Spleen (tissue), 11 donors: ENCODE data around the gene CHST12. TPM values are rescaled to one million over a fixed set of nuclear protein-coding genes. Genes with fewer than 3 reads are reported as not detected.

Experiments used
- DNase-seq: peaks from one replicate; pipeline ENCODE4 v3.0.0-alpha.2; 2020
- H3K27ac ChIP-seq, 8 donors: fragments of 200-600 bp; sonication (generic) in 7 of 8; 1 replicate in 4 of 8; 2 replicates in 4 of 8; pipeline versions ENCODE4 v1.5.0 to v1.8.0; 2016 to 2021; ENCODE audit warnings: inconsistent platforms in 4 of 8, mild to moderate bottlenecking in 4 of 8, moderate library complexity in 1 of 8
- H3K27me3 ChIP-seq, 7 donors: fragments of 200-600 bp; sonication (generic) in 6 of 7; replicated peaks in 1 of 7; 1 replicate in 4 of 7; 2 replicates in 3 of 7; pipeline versions ENCODE4 v1.5.0 to v1.8.0; 2016 to 2021; ENCODE audit warnings: inconsistent platforms in 3 of 7, mild to moderate bottlenecking in 1 of 7
- H3K36me3 ChIP-seq, 6 donors: fragments of 200-600 bp; sonication (generic) in 5 of 6; 1 replicate in 4 of 6; 2 replicates in 2 of 6; pipeline versions ENCODE4 v1.5.0 to v1.8.0; 2016 to 2021; ENCODE audit warnings: inconsistent platforms in 2 of 6
- H3K4me1 ChIP-seq, 6 donors: fragments of 200-600 bp; sonication (generic) in 5 of 6; 1 replicate in 3 of 6; 2 replicates in 3 of 6; pipeline versions ENCODE4 v1.5.0 to v1.8.0; 2016 to 2021; ENCODE audit warnings: inconsistent platforms in 3 of 6
- H3K4me3 ChIP-seq, 8 donors: fragments of 200-600 bp; sonication (generic) in 7 of 8; 1 replicate in 4 of 8; 2 replicates in 4 of 8; pipeline versions ENCODE4 v1.5.0 to v1.8.0; 2016 to 2021; ENCODE audit warnings: inconsistent platforms in 4 of 8, mild to moderate bottlenecking in 4 of 8, moderate library complexity in 2 of 8
- H3K9me3 ChIP-seq, 8 donors: fragments of 200-600 bp; sonication (generic) in 7 of 8; 1 replicate in 4 of 8; 2 replicates in 4 of 8; pipeline versions ENCODE4 v1.5.0 to v1.8.0; 2016 to 2021; ENCODE audit warnings: inconsistent platforms in 4 of 8
- POLR2A ChIP-seq, 3 donors: fragments of 450-650 bp; IDR thresholded peaks; one replicate each; pipeline ENCODE4 v1.5.1; 2017; ENCODE audit warnings: antibody characterized with exemption in 3 of 3, mild to moderate bottlenecking in 1 of 3
- POLR2AphosphoS5 ChIP-seq, 3 donors: sonication (generic); formaldehyde crosslinking; IDR thresholded peaks; one replicate each; pipeline ENCODE4 v1.5.1; 2017; ENCODE audit warnings: antibody characterized with exemption in 3 of 3
- WGBS, 5 donors: extraction: QIAGEN DNeasy Blood & Tissue Kit in 3 of 5; methylation state at CpG; one replicate each; pipeline versions ENCODE4 v1.1.5 to v1.1.7; 2013 to 2018; 5-methylcytosine and 5-hydroxymethylcytosine counted together
- intact Hi-C: fragments of 100-400 bp; cut with DNase I; formaldehyde crosslinking; loops from one replicate; pipeline ENCODE4 v1.15.0; 2023; ENCODE audit warnings: low total_unique reads
- polyA plus RNA-seq, 3 donors: library from polyadenylated mRNA; stranded (reverse); fragments of 200-250 nt; gene quantifications; one replicate each; pipeline ENCODE4 v1.2.1, GENCODE V29; 2013
- total RNA-seq, 7 donors: library from RNA; depleted of rRNA in 3 of 7; stranded (reverse); fragments of >200 nt in 3 of 7; fragmentation: NEBNext Ultra II Directional in 4 of 7; extraction: Animal tissue kit (Norgen Biotek cat#: 25700) in 4 of 7; gene quantifications; one replicate each; pipeline versions ENCODE4 v1.1.0 to v1.2.1, GENCODE V29; 2016 to 2021
- TF ChIP-seq, protein P1 (sequence below), 11 experiments: fragments of 200-600 bp in 7 of 11; fragments of 450-650 bp in 4 of 11; sonication (generic) in 4 of 11; IDR thresholded peaks in 8 of 11; conservative IDR thresholded peaks in 3 of 11; 1 replicate in 7 of 11; 2 replicates in 4 of 11; pipeline versions ENCODE4 v1.4.0 to v1.8.0; 2016 to 2021; ENCODE audit warnings: antibody characterized with exemption in 11 of 11, inconsistent platforms in 4 of 11, mild to moderate bottlenecking in 1 of 11
- donor health status: healthy with polysubstance abuse.
- donor health status: DM: no; HTN: no; CAD: no; lungs with moderate emphysema.
- donor health status: DM: no; HTN: no; CAD: no.
- donor health status: Bipolar disorder and iron deficiency.
- donor health status: healthy.
- donor health status: DM: no; HTN: no; CAD: no.
- donor health status: DM: yes; HTN: yes; CAD: no.

CHST12 gene
- total and polyA plus RNA-seq, 10 donors, result 7.7 to 51.4 (median 31.6) TPM

DNA sequence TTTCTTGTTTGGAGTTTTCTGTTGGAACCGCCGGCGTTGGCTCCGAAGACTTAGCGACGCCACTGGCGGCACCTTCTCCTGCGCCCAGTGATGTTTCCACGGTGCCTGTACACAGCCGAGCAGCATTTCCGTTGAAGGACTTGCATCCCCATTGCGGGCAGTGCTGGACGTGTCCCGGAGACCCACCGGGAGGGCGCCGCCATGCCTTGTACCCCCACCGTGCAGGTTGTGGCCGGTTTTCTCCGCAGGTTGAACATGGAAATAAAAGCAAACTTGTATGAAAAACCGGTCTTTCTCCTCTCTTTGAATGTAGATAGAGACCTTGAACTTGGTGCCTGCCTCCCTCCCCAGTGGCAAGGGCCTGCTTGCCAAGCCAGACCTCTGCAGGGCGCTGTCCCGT lies 22.9 kb upstream of the CHST12 start:
- TF ChIP-seq POLR2A (IDR thresholded peaks at IDR 0.05), result no peak
- TF ChIP-seq, protein P1, sequence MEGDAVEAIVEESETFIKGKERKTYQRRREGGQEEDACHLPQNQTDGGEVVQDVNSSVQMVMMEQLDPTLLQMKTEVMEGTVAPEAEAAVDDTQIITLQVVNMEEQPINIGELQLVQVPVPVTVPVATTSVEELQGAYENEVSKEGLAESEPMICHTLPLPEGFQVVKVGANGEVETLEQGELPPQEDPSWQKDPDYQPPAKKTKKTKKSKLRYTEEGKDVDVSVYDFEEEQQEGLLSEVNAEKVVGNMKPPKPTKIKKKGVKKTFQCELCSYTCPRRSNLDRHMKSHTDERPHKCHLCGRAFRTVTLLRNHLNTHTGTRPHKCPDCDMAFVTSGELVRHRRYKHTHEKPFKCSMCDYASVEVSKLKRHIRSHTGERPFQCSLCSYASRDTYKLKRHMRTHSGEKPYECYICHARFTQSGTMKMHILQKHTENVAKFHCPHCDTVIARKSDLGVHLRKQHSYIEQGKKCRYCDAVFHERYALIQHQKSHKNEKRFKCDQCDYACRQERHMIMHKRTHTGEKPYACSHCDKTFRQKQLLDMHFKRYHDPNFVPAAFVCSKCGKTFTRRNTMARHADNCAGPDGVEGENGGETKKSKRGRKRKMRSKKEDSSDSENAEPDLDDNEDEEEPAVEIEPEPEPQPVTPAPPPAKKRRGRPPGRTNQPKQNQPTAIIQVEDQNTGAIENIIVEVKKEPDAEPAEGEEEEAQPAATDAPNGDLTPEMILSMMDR (IDR thresholded peaks at IDR 0.05 in 8 of 11, conservative IDR thresholded peaks at IDR 0.05 in 3 of 11), result no peak
- TF ChIP-seq POLR2AphosphoS5 (IDR thresholded peaks at IDR 0.05), result no peak
- Histone ChIP-seq H3K27me3 (no peaks in the 10 kb centered on the region), H3K9me3 (no peaks in the 10 kb centered on the region), H3K4me3 (no peak overlapping the region), H3K27ac (no peak overlapping the region), H3K4me1 (peaks cover 0 to 13% (median 7%) of the 10 kb centered on the region in 6 donors), H3K36me3 (peaks cover 4 to 92% (median 62%) of the 10 kb centered on the region in 6 donors)
- WGBS, 5 donors, result 94 to 97% (median 95%) methylated on average over 23 of the region's 23 CpGs
- intact Hi-C loops, result no loop called here
- no peak for DNase-seq

DNA sequence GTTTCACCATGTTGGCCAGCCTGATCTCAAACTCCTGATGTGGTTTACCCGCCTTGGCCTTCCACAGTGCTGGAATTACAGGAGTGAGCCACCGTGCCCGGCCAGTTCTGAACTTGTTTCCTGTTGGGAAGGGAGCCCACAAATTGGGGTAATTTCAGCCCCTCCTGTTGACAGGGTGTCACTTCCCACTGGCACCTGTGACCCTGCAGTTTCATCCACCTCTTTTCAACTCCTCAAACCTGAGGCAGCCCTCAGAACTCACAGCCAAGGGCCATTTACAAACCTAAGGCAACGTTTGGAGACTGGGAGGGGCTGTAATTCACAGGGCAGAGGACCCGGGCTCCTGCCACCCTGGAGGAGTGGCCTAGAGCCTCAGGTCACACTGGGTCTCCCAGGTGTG lies 22.2 kb upstream of the CHST12 start:
- Histone ChIP-seq H3K27me3 (no peaks in the 10 kb centered on the region), H3K9me3 (no peaks in the 10 kb centered on the region), H3K4me1 (peaks cover 0 to 13% (median 7%) of the 10 kb centered on the region in 6 donors), H3K36me3 (peaks cover 4 to 84% (median 54%) of the 10 kb centered on the region in 6 donors), H3K4me3 (no peak overlapping the region), H3K27ac (no peak overlapping the region)
- intact Hi-C loops, result no loop called here
- TF ChIP-seq POLR2A (IDR thresholded peaks at IDR 0.05), result no peak
- TF ChIP-seq, protein P1 (IDR thresholded peaks at IDR 0.05 in 8 of 11, conservative IDR thresholded peaks at IDR 0.05 in 3 of 11), result no peak
- no peak for TF ChIP-seq POLR2AphosphoS5 (IDR thresholded peaks at IDR 0.05)
- WGBS, 5 donors, result 39 to 59% (median 51%) methylated on average over 5 of the region's 5 CpGs
- DNase-seq, result no peak

- Histone ChIP-seq H3K36me3 (peaks cover 0 to 77% (median 46%) of the 10 kb centered on the region in 6 donors), H3K27me3 (no peaks in the 10 kb centered on the region), H3K4me1 (peaks cover 0 to 6% (median 2%) of the 10 kb centered on the region in 6 donors), H3K27ac (no peak overlapping the region), H3K4me3 (no peak overlapping the region), H3K9me3 (no peaks in the 10 kb centered on the region)
- DNase-seq, result no peak
- TF ChIP-seq POLR2AphosphoS5 (IDR thresholded peaks at IDR 0.05) (no peak), POLR2A (IDR thresholded peaks at IDR 0.05) (no peak)
- TF ChIP-seq, protein P1 (IDR thresholded peaks at IDR 0.05 in 8 of 11, conservative IDR thresholded peaks at IDR 0.05 in 3 of 11), result no peak
- intact Hi-C loops, result no loop called here
- WGBS, 5 donors, result 88 to 94% (median 88%) methylated on average over 20 to 21 of the region's 21 CpGs
Measured at GRCh38 chr7:2381881-2382509, 21.4 kb upstream of the CHST12 start.

DNA sequence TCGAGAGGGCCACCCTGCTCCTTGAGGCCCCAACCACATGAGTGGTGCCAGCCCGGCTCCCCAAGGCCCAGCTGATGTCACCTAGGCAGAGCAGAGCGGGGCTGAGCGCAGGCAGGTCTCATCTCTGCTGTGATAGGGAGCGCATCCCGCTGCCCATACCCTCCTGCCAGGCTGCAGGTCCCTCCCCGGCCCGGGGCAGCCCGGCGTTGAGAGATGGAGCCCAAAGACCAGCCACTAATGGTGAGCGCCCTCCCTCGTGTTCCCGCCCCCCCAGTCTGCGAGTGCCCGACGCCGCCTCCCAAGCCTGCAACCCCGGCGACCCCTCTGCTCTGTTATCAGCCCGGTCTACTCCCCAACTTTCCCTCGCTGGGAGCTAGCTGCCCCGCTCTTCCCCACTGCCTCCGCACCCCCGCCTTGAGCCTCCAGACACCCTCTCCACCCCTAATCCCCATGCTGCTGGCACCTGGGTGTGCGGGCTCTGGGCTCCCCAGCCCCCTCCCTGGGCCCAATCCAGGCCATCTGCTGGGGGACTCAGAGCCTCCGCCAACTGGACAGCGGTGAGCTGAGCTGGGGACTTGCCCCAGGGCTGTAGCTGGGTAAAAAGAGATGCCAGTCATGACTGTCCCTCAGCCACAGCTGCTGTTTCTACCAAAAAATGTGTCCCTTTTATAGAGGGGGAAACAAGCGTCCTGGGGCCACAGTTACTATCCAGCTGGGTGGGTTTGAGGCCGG lies 19.7 kb upstream of the CHST12 start:
- WGBS, 5 donors, result 90 to 98% (median 94%) methylated on average over 23 to 29 of the region's 29 CpGs

More for the DNA sequence above, 19.7 kb upstream of the CHST12 start:
- TF ChIP-seq POLR2AphosphoS5 (IDR thresholded peaks at IDR 0.05) (peak in 1 of 3 donors; percentile 55), POLR2A (IDR thresholded peaks at IDR 0.05) (no peak)
- Histone ChIP-seq H3K27ac (no peak overlapping the region), H3K4me1 (peaks cover 0 to 19% (median 4%) of the 10 kb centered on the region in 6 donors), H3K27me3 (no peaks in the 10 kb centered on the region), H3K36me3 (peaks cover 0 to 63% (median 37%) of the 10 kb centered on the region in 6 donors), H3K4me3 (no peak overlapping the region), H3K9me3 (no peaks in the 10 kb centered on the region)
- intact Hi-C loops, result no loop called here
- DNase-seq, result no peak
